GM12875 (cell line): ENCODE results near the gene PC.

ENCODE experiments used
- H3K4me3 ChIP-seq: one replicate; pipeline ENCODE4 v1.5.1; 2011; ENCODE audit warnings: low read depth, low read length, control low read depth
- TF ChIP-seq, protein P1 (sequence below): IDR thresholded peaks from 2 replicates; pipeline ENCODE4 v1.5.1; 2011; ENCODE audit warnings: low read depth, mild to moderate bottlenecking, control low read depth, inconsistent platforms, low read length, moderate library complexity, borderline replicate concordance; ENCODE audit not compliant: insufficient read depth

Gene PC

DNA sequence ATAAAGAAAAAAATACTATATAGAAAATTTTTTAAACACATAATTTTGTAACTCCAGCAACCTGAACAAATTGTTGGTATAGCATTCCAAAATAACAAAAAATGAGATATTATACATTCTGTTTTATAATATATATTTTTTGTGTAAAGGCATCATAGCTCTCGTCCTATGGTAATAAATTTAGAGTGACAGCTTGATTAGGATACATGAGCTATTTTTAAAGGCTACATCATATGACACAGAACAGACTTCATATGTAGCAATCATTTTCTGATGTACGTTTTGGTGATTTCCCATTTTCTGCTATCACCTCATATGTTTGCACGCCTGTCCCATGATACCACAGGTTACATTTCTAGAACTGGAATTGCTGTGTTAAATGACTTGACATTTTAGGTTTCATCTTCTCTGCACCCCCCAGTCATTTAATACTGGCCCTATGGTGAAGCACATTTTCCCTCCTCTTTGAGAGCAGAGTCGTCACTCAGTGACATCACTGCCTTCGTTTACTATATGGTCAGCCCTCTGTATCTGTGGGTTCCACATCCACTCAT lies 19.5 kb downstream of the PC start:
- H3K4me3 ChIP-seq = no peak overlapping the region
- TF ChIP-seq, protein P1, sequence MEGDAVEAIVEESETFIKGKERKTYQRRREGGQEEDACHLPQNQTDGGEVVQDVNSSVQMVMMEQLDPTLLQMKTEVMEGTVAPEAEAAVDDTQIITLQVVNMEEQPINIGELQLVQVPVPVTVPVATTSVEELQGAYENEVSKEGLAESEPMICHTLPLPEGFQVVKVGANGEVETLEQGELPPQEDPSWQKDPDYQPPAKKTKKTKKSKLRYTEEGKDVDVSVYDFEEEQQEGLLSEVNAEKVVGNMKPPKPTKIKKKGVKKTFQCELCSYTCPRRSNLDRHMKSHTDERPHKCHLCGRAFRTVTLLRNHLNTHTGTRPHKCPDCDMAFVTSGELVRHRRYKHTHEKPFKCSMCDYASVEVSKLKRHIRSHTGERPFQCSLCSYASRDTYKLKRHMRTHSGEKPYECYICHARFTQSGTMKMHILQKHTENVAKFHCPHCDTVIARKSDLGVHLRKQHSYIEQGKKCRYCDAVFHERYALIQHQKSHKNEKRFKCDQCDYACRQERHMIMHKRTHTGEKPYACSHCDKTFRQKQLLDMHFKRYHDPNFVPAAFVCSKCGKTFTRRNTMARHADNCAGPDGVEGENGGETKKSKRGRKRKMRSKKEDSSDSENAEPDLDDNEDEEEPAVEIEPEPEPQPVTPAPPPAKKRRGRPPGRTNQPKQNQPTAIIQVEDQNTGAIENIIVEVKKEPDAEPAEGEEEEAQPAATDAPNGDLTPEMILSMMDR = no peak

DNA sequence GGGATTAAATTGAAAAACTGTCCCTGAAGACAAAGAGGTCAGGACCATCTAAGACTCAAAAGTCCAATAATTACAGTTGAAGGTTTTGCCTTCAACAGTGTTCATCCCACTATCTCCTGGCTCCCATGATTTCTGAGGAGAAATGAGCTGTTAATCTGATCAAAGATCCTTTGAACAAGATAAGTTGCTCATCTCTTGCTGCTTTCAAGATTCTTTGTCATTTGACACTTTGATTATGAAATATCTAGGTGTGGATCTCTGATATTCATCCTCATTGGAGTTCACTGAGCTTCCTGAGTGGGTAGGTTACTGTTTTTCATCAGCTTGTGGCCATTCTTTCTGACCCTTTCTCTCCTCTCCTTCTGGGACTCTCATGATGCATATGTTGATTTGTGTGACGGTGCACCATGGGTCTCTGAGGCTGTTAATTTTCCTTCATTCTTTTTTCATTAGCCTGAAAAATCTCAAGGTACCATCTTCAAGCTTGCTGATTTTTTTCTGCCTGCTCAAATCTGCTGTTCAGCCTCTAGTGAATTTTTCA lies 20.9 kb downstream of the PC start:
- TF ChIP-seq, protein P1 = no peak
- no peak overlapping the region for H3K4me3 ChIP-seq

DNA sequence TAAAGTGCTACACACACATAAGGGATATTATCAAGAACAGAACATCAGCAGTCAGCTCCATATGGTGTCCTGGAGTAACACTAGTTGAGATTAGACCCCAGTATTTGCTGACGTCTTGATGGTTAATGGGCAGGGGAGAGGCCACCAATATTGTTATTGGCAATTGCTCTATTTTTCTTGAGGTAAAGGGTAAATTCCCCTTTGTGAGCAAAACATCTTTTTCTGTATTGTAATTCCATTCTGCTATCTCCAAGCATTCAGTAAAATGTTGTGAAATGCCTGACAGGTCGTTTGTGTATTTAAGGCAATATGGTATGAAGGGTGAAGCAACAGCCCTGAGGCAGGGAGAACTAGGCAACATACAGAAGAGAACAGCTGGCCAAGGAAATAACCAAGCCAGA lies 21.9 kb downstream of the PC start:
- TF ChIP-seq, protein P1 = no peak
- no peak overlapping the region for H3K4me3 ChIP-seq

DNA sequence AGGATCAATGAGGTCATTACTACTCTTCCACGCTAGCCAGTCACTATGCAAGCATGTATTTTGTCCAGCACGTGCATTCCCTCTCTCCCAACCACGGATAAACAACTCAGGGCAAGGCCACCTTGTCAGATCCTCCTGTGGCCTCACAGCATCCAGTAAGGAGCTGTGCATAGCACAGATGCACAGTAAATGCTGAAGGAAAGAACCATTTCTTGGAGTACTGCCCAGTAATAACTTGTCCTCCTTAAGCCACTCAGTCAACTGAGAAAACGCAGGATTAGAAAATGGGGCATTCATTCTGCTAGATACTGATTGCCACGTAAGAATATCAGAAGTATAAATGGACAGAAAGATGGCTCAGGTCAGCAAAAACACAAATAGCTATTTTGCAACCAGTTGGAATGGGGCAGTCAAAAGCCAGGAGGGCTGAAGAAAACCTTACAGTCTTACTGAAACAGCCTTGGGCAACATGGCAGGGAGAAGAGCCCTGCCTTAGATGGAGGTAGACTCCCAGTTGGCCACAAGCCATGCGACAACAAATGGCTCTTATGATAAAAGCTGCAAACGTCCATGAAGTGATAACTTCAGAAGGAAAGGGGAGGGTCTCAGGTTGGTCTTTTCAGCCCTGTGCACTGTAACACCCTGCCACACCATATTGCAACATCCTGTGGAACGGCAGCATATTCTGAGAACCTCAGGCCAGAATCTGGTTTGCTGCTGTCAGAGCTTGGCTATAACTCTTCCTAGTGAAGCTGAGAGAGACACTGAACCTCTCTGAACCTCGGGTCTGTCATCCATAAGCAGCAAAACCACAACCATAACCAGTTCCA lies 23.0 kb downstream of the PC start:
- no peak overlapping the region for H3K4me3 ChIP-seq
- TF ChIP-seq, protein P1 = no peak

DNA sequence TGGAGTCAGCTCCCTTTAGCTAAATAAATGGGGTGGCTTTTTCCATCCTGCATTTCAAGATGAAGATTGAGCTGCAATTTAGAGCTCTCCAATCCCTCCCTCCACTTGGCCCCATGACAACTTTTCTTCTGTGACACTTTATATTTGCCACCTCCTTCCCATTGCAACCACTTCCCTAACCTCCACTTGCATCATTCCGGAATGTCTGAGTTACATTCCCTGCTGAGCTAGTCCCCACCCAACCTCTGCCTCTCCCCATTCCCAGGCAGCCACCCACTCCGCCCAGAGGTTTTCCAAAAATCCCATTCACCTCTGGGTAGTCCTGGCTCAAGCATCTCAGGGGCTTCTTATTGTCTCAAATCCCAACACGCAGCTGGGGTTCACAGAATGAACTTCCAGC lies 24.7 kb downstream of the PC start:
- no peak overlapping the region for H3K4me3 ChIP-seq
- TF ChIP-seq, protein P1 = no peak

DNA sequence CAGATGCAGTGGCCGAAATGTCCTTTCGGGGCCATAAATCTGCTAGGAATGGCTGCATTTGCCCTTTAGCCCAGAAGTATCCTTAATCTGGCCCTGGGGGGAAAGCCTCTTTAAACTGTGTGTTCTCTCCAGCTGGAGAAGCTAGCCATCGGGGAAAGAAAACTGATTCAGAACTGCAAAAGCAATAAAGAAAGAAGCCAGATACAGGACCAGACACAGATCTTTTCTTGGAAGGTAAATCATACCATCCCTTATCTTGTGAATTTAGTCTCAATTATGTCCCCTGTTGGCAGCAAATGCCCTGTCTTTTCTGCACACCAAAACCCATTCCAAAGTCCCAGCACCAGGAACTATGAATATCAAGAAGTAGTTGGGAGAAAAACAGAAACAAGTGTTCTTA lies 25.6 kb downstream of the PC start:
- TF ChIP-seq, protein P1 = no peak
- H3K4me3 ChIP-seq = no peak overlapping the region

DNA sequence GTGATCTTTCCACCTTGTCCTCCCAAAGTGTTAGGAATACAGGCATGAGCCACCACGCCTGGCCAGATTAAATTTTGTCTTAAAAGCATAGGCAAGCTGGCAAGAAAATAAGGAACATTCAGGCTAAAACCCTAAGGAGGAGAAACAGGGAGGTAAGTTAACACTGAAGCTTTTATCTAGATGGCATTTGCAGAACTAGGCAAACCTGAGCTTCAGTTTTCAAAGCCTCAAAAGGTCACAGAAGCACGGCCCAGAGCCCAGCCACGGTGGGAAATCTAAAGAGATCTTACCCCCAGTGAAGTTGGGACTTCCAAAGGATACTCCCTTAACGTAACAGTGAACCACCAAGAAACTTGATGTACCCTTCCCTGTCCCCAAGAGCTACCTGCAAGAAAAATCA lies 28.4 kb downstream of the PC start:
- TF ChIP-seq, protein P1 = no peak
- H3K4me3 ChIP-seq = no peak overlapping the region
